ENCODE results near the gene ALG3. TPM values are rescaled to one million over a fixed set of nuclear protein-coding genes. Genes with fewer than 3 reads are reported as not detected.

The ALG3 gene
- total and polyA plus RNA-seq, 2 donors = 17.0 to 49.5 TPM

GRCh38 chr3:184218814-184219213, 29.9 kb downstream of the ALG3 start:
- Histone ChIP-seq H3K4me3 (ENCODE audit: low read depth, low read length) (no peak overlapping the region), H3K36me3 (ENCODE audit: insufficient read depth) (no peaks in the 10 kb centered on the region)
- WGBS = 46% methylated on average over 4 of the region's 4 CpGs

GRCh38 chr3:184211718-184212117, 37.0 kb downstream of the ALG3 start:
- no peak for DNase-seq (ENCODE audit: extremely low spot score)
- 58% methylated on average over 5 of the region's 5 CpGs for WGBS
- no peaks in the 10 kb centered on the region for H3K36me3 ChIP-seq (ENCODE audit: insufficient read depth)
- no peak overlapping the region for H3K4me3 ChIP-seq (ENCODE audit: low read depth, low read length)
- H3K4me1 ChIP-seq (ENCODE audit: insufficient read depth) = no peaks in the 10 kb centered on the region
- H3K27ac ChIP-seq (ENCODE audit: low read depth) = no peak overlapping the region

More at GRCh38 chr3:184218814-184219213, 29.9 kb downstream of the ALG3 start:
- no peak overlapping the region for H3K27ac ChIP-seq (ENCODE audit: low read depth)
- no peaks in the 10 kb centered on the region for H3K4me1 ChIP-seq (ENCODE audit: insufficient read depth)
- DNase-seq (ENCODE audit: extremely low spot score) = no peak

GRCh38 chr3:184211297-184211696, 37.5 kb downstream of the ALG3 start:
- Histone ChIP-seq H3K36me3 (ENCODE audit: insufficient read depth) (no peaks in the 10 kb centered on the region), H3K27ac (ENCODE audit: low read depth) (no peak overlapping the region), H3K4me1 (ENCODE audit: insufficient read depth) (no peaks in the 10 kb centered on the region), H3K4me3 (ENCODE audit: low read depth, low read length) (no peak overlapping the region)
- DNase-seq (ENCODE audit: extremely low spot score) = no peak
- WGBS = 77% methylated on average over 5 of the region's 5 CpGs

- no peak for DNase-seq (ENCODE audit: extremely low spot score)
- no peak overlapping the region for H3K4me3 ChIP-seq (ENCODE audit: low read depth, low read length)
- no peaks in the 10 kb centered on the region for H3K4me1 ChIP-seq (ENCODE audit: insufficient read depth)
- no peak overlapping the region for H3K27ac ChIP-seq (ENCODE audit: low read depth)
- H3K36me3 ChIP-seq (ENCODE audit: insufficient read depth) = no peaks in the 10 kb centered on the region
- WGBS = 52% methylated on average over 11 of the region's 11 CpGs
These were observed 39.4 kb downstream of the ALG3 start for GRCh38 chr3:184209146-184209923.

GRCh38 chr3:184203526-184203925, 45.2 kb downstream of the ALG3 start:
- no peaks in the 10 kb centered on the region for H3K36me3 ChIP-seq (ENCODE audit: insufficient read depth)
- no peak for DNase-seq (ENCODE audit: extremely low spot score)
- H3K4me1 ChIP-seq (ENCODE audit: insufficient read depth) = no peaks in the 10 kb centered on the region
- no peak overlapping the region for H3K27ac ChIP-seq (ENCODE audit: low read depth)
- 82% methylated on average over 8 of the region's 8 CpGs for WGBS
- no peak overlapping the region for H3K4me3 ChIP-seq (ENCODE audit: low read depth, low read length)

GRCh38 chr3:184200825-184201224, 47.9 kb downstream of the ALG3 start:
- Histone ChIP-seq H3K4me3 (ENCODE audit: low read depth, low read length) (no peak overlapping the region), H3K4me1 (ENCODE audit: insufficient read depth) (no peaks in the 10 kb centered on the region), H3K27ac (ENCODE audit: low read depth) (no peak overlapping the region), H3K36me3 (ENCODE audit: insufficient read depth) (no peaks in the 10 kb centered on the region)
- DNase-seq (ENCODE audit: extremely low spot score) = no peak

GRCh38 chr3:184198509-184198908, 50.3 kb downstream of the ALG3 start:
- WGBS = 80% methylated on average over 9 of the region's 9 CpGs

GRCh38 chr3:184196536-184196935, 52.2 kb downstream of the ALG3 start:
- 93% methylated on average over 6 of the region's 6 CpGs for WGBS
- no peak overlapping the region for H3K4me3 ChIP-seq (ENCODE audit: low read depth, low read length)

More at GRCh38 chr3:184198509-184198908, 50.3 kb downstream of the ALG3 start:
- Histone ChIP-seq H3K4me1 (ENCODE audit: insufficient read depth) (no peaks in the 10 kb centered on the region), H3K27ac (ENCODE audit: low read depth) (no peak overlapping the region), H3K4me3 (ENCODE audit: low read depth, low read length) (no peak overlapping the region), H3K36me3 (ENCODE audit: insufficient read depth) (no peaks in the 10 kb centered on the region)
- DNase-seq (ENCODE audit: extremely low spot score) = no peak

GRCh38 chr3:184193991-184194539, 54.7 kb downstream of the ALG3 start:
- peaks cover 6% of the 10 kb centered on the region for H3K36me3 ChIP-seq (ENCODE audit: insufficient read depth)
- no peak for DNase-seq (ENCODE audit: extremely low spot score)
- 87% methylated on average over 9 of the region's 9 CpGs for WGBS
- no peaks in the 10 kb centered on the region for H3K4me1 ChIP-seq (ENCODE audit: insufficient read depth)
- no peak overlapping the region for H3K27ac ChIP-seq (ENCODE audit: low read depth)
- H3K4me3 ChIP-seq (ENCODE audit: low read depth, low read length) = no peak overlapping the region

More at GRCh38 chr3:184196536-184196935, 52.2 kb downstream of the ALG3 start:
- Histone ChIP-seq H3K36me3 (ENCODE audit: insufficient read depth) (peaks cover 6% of the 10 kb centered on the region), H3K4me1 (ENCODE audit: insufficient read depth) (no peaks in the 10 kb centered on the region), H3K27ac (ENCODE audit: low read depth) (no peak overlapping the region)
- no peak for DNase-seq (ENCODE audit: extremely low spot score)

GRCh38 chr3:184192889-184193288, 55.9 kb downstream of the ALG3 start:
- H3K27ac ChIP-seq (ENCODE audit: low read depth) = no peak overlapping the region
- 97% methylated on average over 10 of the region's 10 CpGs for WGBS
- H3K36me3 ChIP-seq (ENCODE audit: insufficient read depth) = peaks cover 6% of the 10 kb centered on the region
- H3K4me3 ChIP-seq (ENCODE audit: low read depth, low read length) = no peak overlapping the region
- no peaks in the 10 kb centered on the region for H3K4me1 ChIP-seq (ENCODE audit: insufficient read depth)
- no peak for DNase-seq (ENCODE audit: extremely low spot score)

Small RNAs within 50 kb of the gene (small RNA-seq; reads per million reads assigned to genes)
- gene MIR1224 = 0.09 reads per million

Other genes starting within 250 kb of the ALG3 start
- 47.5 TPM for gene ABCC5, start 231.1 kb downstream of the ALG3 start, total RNA-seq
- gene ABCC5, start 231.1 kb downstream of the ALG3 start, polyA plus RNA-seq = 22.3 TPM
- gene HTR3D, start 217.2 kb downstream of the ALG3 start, total RNA-seq = not detected
- gene HTR3D, start 217.2 kb downstream of the ALG3 start, polyA plus RNA-seq = not detected
- gene HTR3C, start 195.9 kb downstream of the ALG3 start, total RNA-seq = not detected
- 0.04 TPM for gene HTR3C, start 195.9 kb downstream of the ALG3 start, polyA plus RNA-seq
- gene HTR3E, start 151.9 kb downstream of the ALG3 start, total RNA-seq = not detected
- not detected for gene HTR3E, start 151.9 kb downstream of the ALG3 start, polyA plus RNA-seq
- 34.2 TPM for gene EIF2B5, start 113.6 kb downstream of the ALG3 start, total RNA-seq
- gene EIF2B5, start 113.6 kb downstream of the ALG3 start, polyA plus RNA-seq = 38.2 TPM
- 25.2 TPM for gene DVL3, start 93.6 kb downstream of the ALG3 start, total RNA-seq
- 62.2 TPM for gene DVL3, start 93.6 kb downstream of the ALG3 start, polyA plus RNA-seq
- 195 TPM for gene AP2M1, start 74.1 kb downstream of the ALG3 start, total RNA-seq
- 466 TPM for gene AP2M1, start 74.1 kb downstream of the ALG3 start, polyA plus RNA-seq
- gene ABCF3, start 62.8 kb downstream of the ALG3 start, total RNA-seq = 27.4 TPM
- gene ABCF3, start 62.8 kb downstream of the ALG3 start, polyA plus RNA-seq = 38.8 TPM
- gene VWA5B2, start 19.4 kb downstream of the ALG3 start, total RNA-seq = 0.05 TPM
- 0.33 TPM for gene VWA5B2, start 19.4 kb downstream of the ALG3 start, polyA plus RNA-seq
- gene EEF1AKMT4, start 710 bp upstream of the ALG3 start, total RNA-seq = 1.7 TPM
- 2.6 TPM for gene EEF1AKMT4, start 710 bp upstream of the ALG3 start, polyA plus RNA-seq
- 0.26 TPM for gene CAMK2N2, start 12.6 kb upstream of the ALG3 start, total RNA-seq
- 0.29 TPM for gene CAMK2N2, start 12.6 kb upstream of the ALG3 start, polyA plus RNA-seq
- not detected for gene ECE2, start 27.1 kb upstream of the ALG3 start, total RNA-seq
- gene ECE2, start 27.1 kb upstream of the ALG3 start, polyA plus RNA-seq = 0.49 TPM
- gene PSMD2, start 50.3 kb upstream of the ALG3 start, total RNA-seq = 121 TPM
- 205 TPM for gene PSMD2, start 50.3 kb upstream of the ALG3 start, polyA plus RNA-seq
- gene EIF4G1, start 65.6 kb upstream of the ALG3 start, total RNA-seq = 117 TPM
- gene EIF4G1, start 65.6 kb upstream of the ALG3 start, polyA plus RNA-seq = 224 TPM
- gene FAM131A, start 88.6 kb upstream of the ALG3 start, total RNA-seq = 15.9 TPM
- gene FAM131A, start 88.6 kb upstream of the ALG3 start, polyA plus RNA-seq = 31.0 TPM
- 4.7 TPM for gene CLCN2, start 112.6 kb upstream of the ALG3 start, total RNA-seq
- gene CLCN2, start 112.6 kb upstream of the ALG3 start, polyA plus RNA-seq = 4.8 TPM
- 45.9 TPM for gene POLR2H, start 112.7 kb upstream of the ALG3 start, total RNA-seq
- gene POLR2H, start 112.7 kb upstream of the ALG3 start, polyA plus RNA-seq = 59.7 TPM
- gene THPO, start 129.2 kb upstream of the ALG3 start, total RNA-seq = 0.32 TPM
- gene THPO, start 129.2 kb upstream of the ALG3 start, polyA plus RNA-seq = 0.60 TPM
- gene CHRD, start 131.1 kb upstream of the ALG3 start, total RNA-seq = 9.1 TPM
- 11.5 TPM for gene CHRD, start 131.1 kb upstream of the ALG3 start, polyA plus RNA-seq

All from urinary bladder (tissue), 4 donors.